GM12872 (cell line): Measurements from ENCODE around the gene SSNA1.

Source experiments
- CTCF ChIP-seq: IDR thresholded peaks from 3 replicates; pipeline ENCODE4 v1.5.1; 2011; ENCODE audit warnings: low read depth, mild to moderate bottlenecking, low read length, moderate library complexity; ENCODE audit not compliant: insufficient read depth

SSNA1 gene

GRCh38 chr9:137157618-137158415 lies 30.7 kb upstream of the SSNA1 start:
- no peak for TF ChIP-seq CTCF

- TF ChIP-seq CTCF: no peak
Measured at GRCh38 chr9:137158625-137159024, 29.9 kb upstream of the SSNA1 start.

GRCh38 chr9:137159105-137160053 lies 29.1 kb upstream of the SSNA1 start:
- TF ChIP-seq CTCF: no peak

GRCh38 chr9:137160054-137160425 lies 28.4 kb upstream of the SSNA1 start:
- TF ChIP-seq CTCF: no peak

GRCh38 chr9:137160716-137161557 lies 27.5 kb upstream of the SSNA1 start:
- no peak for TF ChIP-seq CTCF

- no peak for TF ChIP-seq CTCF
Measured at GRCh38 chr9:137161558-137162486, 26.7 kb upstream of the SSNA1 start.
